T-helper 1 cell treated with Interleukin-12 subunit alpha and Interleukin-12 subunit beta and Interleukin-4 antibody, amounts not matched to agents 30 ng/mL and 1 ng/mL, for 36 hours (primary cell): ENCODE results near the gene ANKRD60. TPM values are rescaled to one million over a fixed set of nuclear protein-coding genes. Genes with fewer than 3 reads are reported as not detected.

Experiments used
- intact Hi-C: fragments of 100-400 bp; cut with micrococcal nuclease; formaldehyde crosslinking; loops from one replicate; pipeline ENCODE4 v1.15.1; 2024
- total RNA-seq: library from RNA; stranded (reverse); gene quantifications from 2 replicates; pipeline ENCODE4 v1.2.3, GENCODE V29; 2022

The ANKRD60 gene
- total RNA-seq, 1 donor from 2014 or later = not detected

DNA sequence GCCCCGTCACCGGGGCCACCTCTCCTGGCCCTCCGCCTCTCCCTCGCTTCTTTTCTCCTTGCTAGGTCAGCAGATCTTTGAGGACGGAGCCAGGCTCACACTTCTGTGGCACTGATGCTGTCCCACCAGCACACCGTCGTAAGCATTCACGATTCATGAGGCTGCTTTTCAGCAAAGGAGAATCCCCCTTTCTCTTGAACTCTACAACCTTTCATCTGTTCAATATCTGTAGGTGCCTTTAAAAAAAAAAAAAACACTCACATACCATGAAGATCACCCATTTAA, 31.3 kb downstream of the ANKRD60 start:
- intact Hi-C loops = no loop called here

DNA sequence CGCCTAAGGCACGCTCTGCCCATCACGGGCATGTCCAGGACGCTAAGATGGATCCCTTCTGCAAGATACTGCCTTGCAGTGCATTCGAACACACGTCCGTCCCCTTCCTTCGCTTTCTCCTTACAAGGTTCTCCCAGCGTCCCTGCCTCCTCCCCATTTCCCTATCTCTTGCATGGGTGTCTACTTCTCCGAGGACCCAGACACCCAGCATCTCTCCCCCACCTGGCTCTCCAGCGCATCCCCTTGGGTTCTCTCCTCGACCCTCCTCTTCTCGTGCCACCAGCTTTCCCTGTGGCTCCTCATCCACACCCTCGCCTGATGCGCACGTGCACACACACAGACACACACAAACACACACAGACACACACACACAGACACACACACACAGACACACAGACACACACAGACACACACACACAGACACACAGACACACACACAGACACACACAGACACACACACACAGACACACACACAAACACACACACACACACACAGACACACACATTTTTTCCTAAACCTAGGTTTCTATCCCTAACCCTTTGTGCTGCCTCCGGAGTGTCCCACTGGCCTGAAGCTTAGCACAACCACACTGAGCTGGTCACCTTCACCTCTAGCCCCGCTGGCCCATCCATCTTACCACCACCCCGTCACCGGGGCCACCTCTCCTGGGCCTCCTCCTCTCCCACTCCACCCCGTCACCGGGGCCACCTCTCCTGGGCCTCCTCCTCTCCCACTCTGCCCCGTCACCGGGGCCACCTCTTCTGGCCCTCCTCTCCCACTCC, 31.9 kb downstream of the ANKRD60 start:
- intact Hi-C loops = no loop called here

DNA sequence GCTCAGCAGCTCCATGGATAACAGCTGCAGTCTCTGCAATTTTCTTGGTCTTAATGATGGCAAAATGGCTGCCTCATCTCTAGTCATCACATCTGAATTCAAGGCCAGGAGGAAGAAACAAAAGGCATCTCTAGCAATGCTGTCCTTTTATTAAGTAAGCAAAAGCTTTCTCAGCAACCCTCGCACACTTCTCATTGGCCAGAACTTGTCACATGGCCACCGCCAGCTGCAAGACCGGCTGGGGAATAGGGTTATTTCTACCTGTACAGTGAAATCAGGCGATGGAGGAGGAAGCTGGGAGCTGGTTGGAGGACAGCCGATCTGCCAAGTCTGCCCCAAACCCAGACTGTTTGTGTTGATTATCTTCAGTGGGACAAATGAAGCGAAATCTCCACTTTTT, 33.4 kb downstream of the ANKRD60 start:
- intact Hi-C loops = no loop called here

DNA sequence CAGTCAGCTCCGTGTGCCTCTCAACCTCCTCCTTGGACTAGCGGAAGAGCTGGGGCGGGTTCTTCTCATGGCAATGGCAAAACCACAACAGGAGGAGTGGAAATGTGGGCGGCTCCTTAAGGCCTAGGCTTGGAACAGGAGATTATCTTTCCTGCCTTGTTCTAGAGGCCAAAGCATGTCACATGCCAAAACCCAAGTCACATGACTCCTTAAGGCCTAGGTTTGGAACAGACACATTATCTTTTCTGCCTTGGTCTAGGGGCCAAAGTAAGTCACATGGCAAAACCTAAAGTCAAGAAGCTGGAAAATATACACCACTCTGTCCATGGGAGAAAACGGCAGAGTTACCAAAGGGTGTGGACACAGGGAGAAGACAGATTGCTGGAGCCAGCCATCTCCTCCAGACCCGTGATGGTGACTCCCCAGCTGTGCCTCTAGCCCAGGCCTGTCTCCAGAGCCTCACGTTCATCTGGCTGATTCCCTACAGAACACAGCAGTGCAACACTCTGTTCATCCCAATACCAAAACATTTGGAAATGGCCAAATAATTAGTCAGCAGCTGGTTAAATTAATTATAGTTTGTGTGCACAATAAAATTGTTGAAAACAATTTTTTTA, 34.2 kb downstream of the ANKRD60 start:
- intact Hi-C loops = no loop called here

DNA sequence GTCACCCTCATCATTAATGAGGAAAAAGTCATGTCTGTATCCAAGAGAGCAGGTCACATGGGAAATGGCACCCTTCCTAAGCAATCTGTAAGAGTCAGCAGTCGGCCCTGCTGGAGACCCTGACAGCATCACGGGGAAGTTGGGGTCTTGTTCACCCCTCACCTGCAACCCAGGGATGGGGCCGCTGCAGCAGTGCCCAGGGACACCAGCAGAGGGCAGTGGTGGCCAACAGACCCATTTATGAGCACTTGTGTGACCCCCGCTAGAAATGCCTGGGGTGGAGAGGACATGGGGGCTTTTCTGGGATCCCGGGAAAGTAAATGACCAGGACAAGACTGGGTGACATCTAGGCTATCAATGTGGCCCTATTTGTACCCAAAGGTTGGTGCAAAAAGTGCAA, 35.9 kb downstream of the ANKRD60 start:
- intact Hi-C loops = loop anchor here (2.0 kb wide), 1 partner anchor 16 kb away; no protein-coding TSS in a partner anchor

DNA sequence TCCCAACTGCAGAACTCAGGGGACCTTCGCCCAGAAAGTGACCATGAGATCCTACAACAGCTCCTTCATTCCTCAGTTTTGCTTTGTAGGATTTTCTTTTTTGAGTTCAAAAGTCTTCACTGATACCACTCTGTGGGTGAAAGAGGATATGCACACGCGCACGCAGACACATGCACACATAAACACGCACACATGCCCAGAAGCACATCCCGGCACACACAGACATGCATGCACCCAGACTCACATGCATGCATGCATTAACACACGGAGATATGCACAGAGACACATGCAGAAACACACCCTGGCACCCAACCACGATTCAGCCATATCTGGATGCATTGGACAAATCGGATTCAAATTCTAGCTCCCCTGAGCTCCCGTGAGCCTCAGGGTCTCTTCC, 36.4 kb downstream of the ANKRD60 start:
- intact Hi-C loops = loop anchor here (2.0 kb wide), 1 partner anchor 17 kb away; no protein-coding TSS in a partner anchor

DNA sequence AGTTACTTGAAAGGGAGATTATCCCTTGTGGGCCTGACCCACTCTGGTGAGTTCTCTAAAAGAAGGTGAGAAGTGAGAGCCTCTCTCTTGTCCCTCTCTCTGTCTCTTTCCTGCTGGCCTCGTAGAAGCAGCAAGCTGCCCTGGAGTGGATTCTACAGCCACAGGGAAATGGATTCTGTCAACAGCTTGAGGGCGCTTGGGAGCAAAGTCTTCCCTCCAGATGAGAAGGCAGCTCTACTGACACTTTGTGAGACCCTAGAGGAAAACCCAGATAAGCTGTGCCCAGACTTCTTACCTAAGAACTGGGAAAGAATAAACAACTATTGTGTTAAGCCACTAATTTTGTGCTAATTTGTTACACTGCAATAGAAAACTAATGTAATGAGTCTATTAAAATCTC, 39.9 kb downstream of the ANKRD60 start:
- intact Hi-C loops = no loop called here

DNA sequence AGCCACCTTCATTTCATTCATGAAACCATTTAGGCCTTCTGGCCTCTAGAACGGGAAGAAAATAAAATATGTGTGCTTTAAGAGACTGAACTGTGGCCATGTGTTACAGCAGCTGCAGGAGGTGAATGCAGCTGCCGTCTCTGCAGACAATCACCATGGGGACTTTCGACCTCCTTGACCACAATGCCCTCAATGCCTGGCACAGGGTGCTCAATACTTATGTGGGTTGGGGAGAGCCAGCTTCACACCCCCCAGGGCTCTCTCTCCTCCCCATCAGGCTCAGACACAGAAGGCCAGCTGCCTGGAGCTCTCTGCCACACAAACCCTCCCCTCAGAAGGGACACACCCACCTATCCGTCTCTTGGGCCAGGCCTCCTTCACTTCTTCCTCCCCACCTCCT, 43.5 kb downstream of the ANKRD60 start:
- intact Hi-C loops = no loop called here

DNA sequence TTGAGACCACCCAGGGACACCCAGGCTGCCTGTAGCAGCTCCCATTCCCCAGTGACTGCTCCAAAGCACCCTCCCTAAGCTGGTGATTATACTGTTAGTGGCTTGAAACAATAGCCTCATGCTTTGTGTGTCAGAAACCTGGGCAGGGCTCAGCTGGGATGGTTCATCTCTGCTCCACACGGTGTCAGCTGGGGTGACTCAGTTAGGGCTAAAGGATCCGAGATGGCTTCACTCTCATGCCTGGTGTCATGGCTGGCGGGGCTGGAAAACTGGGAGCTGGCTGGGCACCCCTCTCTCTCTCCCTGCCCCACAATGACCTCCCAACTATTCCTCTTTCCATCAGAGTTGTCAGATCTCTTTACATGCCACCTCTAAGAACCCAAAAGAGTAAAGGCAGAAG, 44.4 kb downstream of the ANKRD60 start:
- intact Hi-C loops = no loop called here

DNA sequence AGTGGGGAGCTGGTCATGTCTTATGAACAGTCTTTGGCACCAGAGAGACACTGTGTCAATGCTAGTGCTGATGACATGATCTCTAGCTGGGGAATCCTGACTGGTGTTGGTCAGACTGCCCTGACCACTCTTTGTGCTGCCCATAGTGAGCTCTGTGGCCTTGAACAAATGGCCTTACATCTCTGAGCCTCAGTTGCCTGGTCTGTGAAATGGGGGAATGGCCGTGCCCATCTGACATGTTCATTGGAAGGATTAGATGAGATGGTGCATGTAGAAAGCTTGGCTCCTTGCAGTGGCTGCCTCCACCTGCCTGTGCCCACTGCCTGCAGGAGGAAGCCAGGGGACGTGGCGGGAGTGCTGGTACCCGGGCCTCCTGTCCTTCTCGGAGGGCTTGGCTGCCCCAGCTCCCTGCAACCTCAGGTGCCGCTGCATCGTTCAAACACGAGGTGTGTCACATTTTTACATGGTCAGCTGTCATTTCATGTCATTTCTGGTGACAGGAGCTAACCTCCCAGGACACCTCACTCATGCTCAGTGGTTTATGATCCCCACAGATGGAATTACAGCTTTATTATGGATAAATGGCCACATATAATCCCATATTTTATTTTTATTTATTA, 45.8 kb downstream of the ANKRD60 start:
- intact Hi-C loops = no loop called here

DNA sequence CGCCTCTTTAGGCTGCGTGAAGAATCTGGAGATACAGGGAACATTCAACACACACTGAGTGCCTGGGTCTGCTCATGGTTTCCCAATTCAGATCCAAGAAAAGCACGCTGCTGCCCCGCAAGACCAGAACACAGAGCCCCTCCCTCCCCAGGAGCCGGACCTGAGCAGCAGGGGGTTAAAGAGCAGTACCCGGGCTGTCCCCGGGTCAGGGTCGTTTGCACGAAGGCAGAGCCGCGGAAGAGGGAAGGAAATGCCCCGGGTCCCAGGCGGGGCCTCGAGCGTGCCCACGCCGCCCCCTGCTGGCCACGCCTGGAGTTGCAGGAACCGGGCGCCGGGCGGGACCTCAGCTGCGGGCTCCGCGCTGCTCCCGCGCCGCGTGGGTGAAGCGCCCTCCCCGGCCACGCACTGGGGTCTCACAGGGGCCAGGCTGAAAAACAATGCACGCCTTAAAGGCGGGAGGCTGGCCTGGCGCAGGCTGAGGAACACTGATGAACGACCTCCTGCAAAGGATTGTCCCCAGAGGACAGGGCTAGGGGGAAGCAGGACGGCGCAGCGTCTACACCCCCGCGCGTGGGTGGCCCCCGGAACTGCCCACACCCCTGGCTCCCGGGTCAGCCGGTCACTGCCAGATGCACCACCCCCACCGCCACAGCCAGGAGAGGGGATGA, 48.9 kb downstream of the ANKRD60 start:
- intact Hi-C loops = loop anchor here (1.0 kb wide), 4 partner anchors 525 to 665 kb away; no protein-coding TSS in a partner anchor

DNA sequence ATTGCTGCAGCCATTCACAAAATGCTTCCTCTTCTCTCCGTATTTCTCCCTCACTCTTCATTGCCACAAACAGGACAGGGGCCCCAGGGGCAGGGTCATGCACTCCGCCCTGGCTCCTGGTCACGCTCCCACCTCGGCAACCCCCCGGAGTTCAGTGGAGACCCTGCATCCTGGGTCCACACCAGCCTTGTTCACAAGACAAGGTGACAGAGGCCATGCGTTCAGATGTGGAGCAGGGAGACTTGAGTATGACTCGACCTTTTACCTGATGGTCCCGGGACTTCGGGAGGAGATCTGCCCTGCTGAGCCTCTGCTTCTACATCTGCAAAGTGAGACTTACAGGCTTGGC, 49.4 kb downstream of the ANKRD60 start:
- intact Hi-C loops = loop anchor here (1.0 kb wide), 4 partner anchors 525 to 665 kb away; no protein-coding TSS in a partner anchor

DNA sequence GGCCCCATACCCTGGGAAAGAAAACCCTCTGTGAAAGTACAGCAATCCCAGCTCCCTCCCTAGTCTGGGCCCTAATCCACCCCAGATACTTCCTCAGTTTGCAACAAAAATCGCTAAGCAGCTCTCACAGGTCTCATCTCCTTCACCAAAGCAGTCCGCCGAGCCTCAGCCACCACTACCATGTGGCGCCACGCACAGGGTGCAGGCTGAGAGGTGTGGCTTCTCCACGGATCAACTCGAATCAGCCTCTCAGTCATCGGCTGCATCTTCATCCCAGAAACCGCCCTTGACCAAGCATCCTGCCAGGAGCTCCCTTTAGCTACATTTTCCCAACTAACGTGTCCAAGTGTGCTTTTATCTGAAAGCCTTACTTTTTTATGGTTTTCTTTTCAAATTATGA, 50.7 kb downstream of the ANKRD60 start:
- intact Hi-C loops = no loop called here

DNA sequence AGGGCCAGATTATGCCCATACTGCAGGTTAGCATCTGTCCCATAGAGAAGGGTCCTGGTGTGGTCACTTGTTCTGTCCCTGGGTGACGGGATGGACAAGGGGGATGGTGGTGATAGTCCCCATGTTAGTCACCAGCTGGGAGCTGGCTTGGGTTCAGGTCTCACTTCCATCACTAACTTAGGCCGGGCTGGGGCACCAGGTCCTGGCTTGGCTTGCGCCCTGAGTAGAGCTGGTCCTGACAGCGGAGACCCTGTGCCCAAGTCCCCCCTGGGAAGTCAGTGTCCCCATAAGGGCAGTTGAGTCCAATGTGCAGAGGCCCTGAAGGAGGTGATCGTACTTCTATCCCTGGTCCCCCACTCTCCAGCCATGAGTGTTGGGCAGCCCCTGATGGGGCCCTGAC, 52.6 kb downstream of the ANKRD60 start:
- intact Hi-C loops = no loop called here

DNA sequence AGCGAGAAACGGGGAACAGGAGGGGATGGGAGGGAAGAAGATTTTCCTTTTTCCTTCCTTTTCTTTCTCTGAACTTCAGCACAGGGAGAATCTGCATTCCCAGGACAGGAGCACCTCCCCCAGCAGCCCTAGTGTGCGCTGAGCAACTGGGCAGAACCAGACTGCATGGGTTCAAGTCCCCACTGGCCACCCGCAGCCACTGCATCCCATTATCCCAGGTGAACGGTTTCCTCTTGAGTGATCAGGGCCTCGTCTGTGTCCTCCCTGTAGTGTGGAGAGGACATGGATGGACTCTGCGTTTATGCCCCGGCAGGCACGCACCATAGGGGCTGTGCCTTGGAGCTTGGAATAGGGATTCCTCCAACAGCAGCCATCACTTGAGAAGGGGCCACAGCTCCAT, 53.0 kb downstream of the ANKRD60 start:
- intact Hi-C loops = no loop called here

DNA sequence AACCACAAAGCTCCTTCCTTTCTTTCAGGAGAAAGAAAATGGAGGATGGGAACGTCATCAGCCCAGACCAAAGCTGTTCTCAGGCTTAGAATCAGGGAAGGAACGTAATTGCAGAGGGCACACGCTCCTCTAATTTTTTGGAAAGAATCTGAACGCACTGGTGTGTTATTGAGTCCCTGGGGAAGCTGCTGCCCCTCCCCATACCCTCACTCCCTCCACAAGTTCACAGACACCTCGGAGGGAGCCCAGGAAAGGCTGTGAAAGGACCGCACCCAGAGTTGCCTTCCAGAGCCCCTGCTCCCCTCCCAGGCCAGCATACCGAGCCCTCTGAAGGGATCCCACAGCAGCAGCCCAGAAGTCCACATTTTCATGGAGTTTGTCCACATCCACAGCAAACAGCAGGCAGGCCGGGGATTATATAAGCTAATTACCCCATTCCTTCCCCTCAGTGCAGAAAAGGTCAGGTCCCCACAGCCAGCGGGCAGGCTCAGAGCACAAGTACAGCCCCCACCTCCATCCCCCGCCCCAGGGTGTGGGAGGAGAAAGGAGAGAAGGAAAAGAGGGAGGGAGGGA, 53.7 kb downstream of the ANKRD60 start:
- intact Hi-C loops = no loop called here

DNA sequence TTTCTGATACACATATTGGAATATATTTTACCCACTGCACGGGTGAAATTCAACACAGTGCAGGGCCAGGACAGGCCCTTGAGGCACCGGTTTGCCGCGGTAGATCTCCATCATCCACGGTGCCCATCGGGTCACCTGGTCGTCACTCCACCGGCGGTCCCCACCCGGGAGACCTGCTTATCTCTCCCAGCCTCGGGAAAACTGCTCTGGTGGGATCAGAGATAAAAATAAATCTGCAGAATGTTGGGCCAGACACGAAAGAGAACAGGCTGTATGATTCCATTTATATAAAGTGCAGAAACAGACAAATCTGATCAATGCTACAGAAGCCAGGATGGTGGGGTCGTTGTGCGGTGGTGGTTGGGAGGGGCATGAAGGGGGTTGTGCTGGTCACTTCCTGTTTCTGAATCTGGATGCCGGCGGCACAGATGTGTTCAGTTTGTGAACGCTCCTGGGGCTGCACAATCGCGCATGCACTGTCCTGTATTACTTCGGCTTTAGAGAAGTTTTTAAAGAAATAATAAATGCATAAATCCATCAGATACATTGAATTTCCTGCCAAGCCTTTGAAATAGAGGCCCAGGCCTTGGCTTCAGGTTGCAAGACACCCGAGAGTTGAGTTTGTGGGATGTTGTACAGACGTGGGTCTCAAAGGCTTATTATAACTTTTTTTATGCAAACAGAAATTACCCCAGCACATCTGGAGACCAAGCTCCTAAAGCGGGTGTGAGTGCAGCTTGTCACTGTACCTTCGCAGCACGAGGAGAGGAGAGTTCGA, 54.3 kb downstream of the ANKRD60 start:
- intact Hi-C loops = no loop called here

DNA sequence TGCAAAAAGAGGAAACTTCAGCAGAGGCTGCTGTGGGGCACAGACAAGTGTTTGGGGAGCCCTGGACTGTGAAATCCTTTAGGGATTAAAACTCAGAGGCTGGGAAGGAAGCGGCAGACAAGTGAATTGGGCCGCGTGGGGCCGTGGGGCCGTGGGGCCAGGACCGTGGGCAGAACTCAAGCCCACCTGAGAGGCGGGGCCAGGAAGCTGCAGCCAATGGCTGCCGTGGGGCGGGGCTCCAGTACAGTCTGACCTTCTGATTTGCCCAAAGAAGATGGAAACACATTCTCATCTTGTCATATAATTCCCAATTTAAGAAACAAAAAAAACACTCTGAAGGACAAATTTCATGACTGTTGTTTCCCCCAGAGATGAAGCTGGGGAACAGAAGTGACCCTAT, 55.4 kb downstream of the ANKRD60 start:
- intact Hi-C loops = no loop called here

DNA sequence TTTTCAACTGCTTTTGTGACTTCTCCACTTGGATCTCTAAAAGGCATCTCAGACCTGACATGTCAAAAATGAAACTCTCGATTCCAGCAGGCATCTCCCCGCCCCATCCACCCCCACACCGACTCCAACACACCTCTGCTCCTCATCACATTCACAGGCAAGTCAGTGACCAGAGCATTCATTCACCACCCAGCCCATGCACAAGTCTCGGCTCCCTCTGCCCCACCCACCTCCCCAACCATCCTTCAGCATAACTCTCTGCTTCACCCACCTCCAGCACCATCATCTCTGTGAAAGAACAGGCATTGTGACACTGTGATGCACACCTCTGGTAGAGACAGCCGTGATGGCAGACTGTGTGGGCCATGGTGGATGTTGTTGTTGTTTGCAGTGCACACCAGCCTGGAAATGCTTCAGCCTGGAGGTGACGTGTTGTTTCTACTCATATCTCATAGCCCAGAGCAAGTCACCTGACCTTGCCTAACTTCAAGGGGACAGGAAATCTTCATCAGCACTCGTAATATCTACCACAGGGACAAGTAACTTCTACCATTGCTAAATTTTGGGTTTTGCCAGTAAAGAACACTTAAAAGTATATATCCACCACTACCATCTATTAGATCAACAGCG, 56.5 kb downstream of the ANKRD60 start:
- intact Hi-C loops = no loop called here

DNA sequence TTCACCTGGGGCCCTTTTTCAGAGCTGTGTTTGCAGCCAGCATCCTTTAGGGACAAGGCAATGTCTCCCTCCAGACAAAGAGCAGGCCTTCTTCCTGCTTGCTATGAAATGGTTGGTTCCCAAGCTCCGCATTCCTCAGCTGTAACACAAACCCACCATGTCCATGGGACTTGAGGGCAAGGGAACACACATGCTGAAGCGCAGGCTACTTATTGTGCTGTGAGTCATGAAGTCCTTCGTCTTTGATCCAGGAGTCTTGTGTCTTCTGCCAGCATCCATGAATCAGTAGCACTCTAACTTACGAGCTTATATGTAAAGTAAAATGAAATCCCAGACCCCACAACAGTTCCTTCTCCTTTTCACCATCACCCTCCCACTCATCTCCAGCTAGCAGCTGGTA, 59.0 kb downstream of the ANKRD60 start:
- intact Hi-C loops = no loop called here

DNA sequence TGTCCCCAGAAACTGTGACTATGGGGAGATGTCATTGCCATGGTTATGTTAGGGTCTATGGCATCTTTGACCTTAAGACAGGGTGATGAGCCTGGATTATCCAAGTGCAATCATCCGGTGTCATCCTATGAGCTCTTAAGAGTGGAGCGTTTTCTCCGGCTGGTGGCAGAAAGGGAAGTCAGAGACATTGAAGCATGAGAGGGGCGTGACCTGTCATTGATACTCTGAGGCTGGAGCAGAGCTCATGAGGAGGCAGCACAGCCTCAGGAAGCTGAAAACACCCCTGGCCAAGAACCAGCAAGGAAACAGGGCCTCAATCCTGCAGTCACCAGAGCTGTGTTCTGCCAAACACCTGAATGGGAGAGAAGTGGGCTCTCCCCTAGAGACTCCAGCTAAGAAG, 59.6 kb downstream of the ANKRD60 start:
- intact Hi-C loops = no loop called here
